GM19240 (cell line): ENCODE measurements around the gene NDFIP2.
A peak's percentile ranks its signal among the peaks of the same experiment; 100 is the strongest.

Source experiments
- DNase-seq: peaks from one replicate; pipeline ENCODE4 v3.0.0; 2011; ENCODE audit warnings: low spot score; ENCODE audit not compliant: insufficient read length

NDFIP2 gene

GRCh38 chr13:79480954-79481684 lies at the start of gene NDFIP2:
TSS of gene NDFIP2 (plus strand) at chr13:79481155. CDS start at chr13:79481204, 49 bp downstream.
- DNase-seq: peak; percentile 43

- no peak for DNase-seq
Measured at GRCh38 chr13:79432086-79432485, 48.9 kb upstream of the NDFIP2 start.

GRCh38 chr13:79432992-79433391 lies 48.0 kb upstream of the NDFIP2 start:
- DNase-seq: no peak

GRCh38 chr13:79434556-79434955 lies 46.4 kb upstream of the NDFIP2 start:
- DNase-seq: no peak

GRCh38 chr13:79435561-79435990 lies 45.4 kb upstream of the NDFIP2 start:
- no peak for DNase-seq

- no peak for DNase-seq
Measured at GRCh38 chr13:79439275-79439674, 41.7 kb upstream of the NDFIP2 start.

- DNase-seq: no peak
Measured at GRCh38 chr13:79440958-79441528, 39.9 kb upstream of the NDFIP2 start.

- no peak for DNase-seq
Measured at GRCh38 chr13:79442221-79442620, 38.7 kb upstream of the NDFIP2 start.

GRCh38 chr13:79442706-79443105 lies 38.2 kb upstream of the NDFIP2 start:
- DNase-seq: no peak

- DNase-seq: no peak
Measured at GRCh38 chr13:79445968-79446645, 34.8 kb upstream of the NDFIP2 start.

GRCh38 chr13:79447141-79447540 lies 33.8 kb upstream of the NDFIP2 start:
- no peak for DNase-seq

GRCh38 chr13:79447741-79448140 lies 33.2 kb upstream of the NDFIP2 start:
- DNase-seq: no peak

GRCh38 chr13:79448413-79448812 lies 32.5 kb upstream of the NDFIP2 start:
- DNase-seq: no peak

- no peak for DNase-seq
Measured at GRCh38 chr13:79450110-79450509, 30.8 kb upstream of the NDFIP2 start.

GRCh38 chr13:79451500-79451962 lies 29.4 kb upstream of the NDFIP2 start:
- DNase-seq: peak; percentile 46

- DNase-seq: no peak
Measured at GRCh38 chr13:79452239-79452913, 28.6 kb upstream of the NDFIP2 start.

- DNase-seq: no peak
Measured at GRCh38 chr13:79455331-79455730, 25.6 kb upstream of the NDFIP2 start.

GRCh38 chr13:79456051-79456450 lies 24.9 kb upstream of the NDFIP2 start:
- no peak for DNase-seq

- no peak for DNase-seq
Measured at GRCh38 chr13:79456656-79457365, 24.1 kb upstream of the NDFIP2 start.

GRCh38 chr13:79457390-79457789 lies 23.6 kb upstream of the NDFIP2 start:
- no peak for DNase-seq

GRCh38 chr13:79457948-79458347 lies 23.0 kb upstream of the NDFIP2 start:
- no peak for DNase-seq
